SU-DHL-6 (cell line): ENCODE results near the gene FDX1.

Experiments
- EZH2phosphoT487 ChIP-seq: fragments of 200-600 bp; sonication (generic), shearing (Covaris generic); conservative IDR thresholded peaks from 2 replicates; pipeline ENCODE4 v1.6.1; 2018; ENCODE audit warnings: mild to moderate bottlenecking, antibody characterized with exemption, low read length, moderate library complexity, mixed read lengths
- TF ChIP-seq, protein P1 (sequence below): fragments of 200-600 bp; sonication (generic); IDR thresholded peaks from one replicate; pipeline ENCODE4 v1.5.1; 2017; ENCODE audit warnings: antibody characterized with exemption, mild to moderate bottlenecking, low read length, moderate library complexity; ENCODE audit not compliant: insufficient read depth, poor library complexity, severe bottlenecking

DNA sequence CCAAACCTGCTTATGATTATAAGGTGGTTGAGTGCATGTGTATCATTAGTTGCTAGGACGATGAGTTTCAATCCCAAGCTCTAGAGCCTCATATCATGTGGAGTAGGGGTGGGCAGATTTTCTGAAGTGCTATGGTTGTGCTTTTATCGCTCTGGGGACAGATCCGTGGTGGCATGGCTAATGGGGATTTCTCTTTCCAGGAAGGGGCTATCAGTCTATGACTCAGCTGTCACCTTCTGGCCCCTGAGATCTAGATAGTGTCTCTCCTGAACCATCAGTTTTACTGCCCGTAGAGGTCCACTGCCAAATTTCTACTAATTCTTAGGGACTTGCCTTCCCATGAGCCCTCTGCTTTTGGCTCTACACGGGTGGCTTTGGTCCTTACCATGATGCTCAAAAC is 51.8 kb downstream of the FDX1 start:
- TF ChIP-seq, protein P1, sequence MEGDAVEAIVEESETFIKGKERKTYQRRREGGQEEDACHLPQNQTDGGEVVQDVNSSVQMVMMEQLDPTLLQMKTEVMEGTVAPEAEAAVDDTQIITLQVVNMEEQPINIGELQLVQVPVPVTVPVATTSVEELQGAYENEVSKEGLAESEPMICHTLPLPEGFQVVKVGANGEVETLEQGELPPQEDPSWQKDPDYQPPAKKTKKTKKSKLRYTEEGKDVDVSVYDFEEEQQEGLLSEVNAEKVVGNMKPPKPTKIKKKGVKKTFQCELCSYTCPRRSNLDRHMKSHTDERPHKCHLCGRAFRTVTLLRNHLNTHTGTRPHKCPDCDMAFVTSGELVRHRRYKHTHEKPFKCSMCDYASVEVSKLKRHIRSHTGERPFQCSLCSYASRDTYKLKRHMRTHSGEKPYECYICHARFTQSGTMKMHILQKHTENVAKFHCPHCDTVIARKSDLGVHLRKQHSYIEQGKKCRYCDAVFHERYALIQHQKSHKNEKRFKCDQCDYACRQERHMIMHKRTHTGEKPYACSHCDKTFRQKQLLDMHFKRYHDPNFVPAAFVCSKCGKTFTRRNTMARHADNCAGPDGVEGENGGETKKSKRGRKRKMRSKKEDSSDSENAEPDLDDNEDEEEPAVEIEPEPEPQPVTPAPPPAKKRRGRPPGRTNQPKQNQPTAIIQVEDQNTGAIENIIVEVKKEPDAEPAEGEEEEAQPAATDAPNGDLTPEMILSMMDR: no peak
- TF ChIP-seq EZH2phosphoT487: no peak
